ENCODE measurements around the gene RAB12.
"Not testable (repeated sequence)": the region's sequence is repeated elsewhere in the genome, so short reads cannot be mapped to it uniquely, and the experiment has no call there.

Gene RAB12

DNA sequence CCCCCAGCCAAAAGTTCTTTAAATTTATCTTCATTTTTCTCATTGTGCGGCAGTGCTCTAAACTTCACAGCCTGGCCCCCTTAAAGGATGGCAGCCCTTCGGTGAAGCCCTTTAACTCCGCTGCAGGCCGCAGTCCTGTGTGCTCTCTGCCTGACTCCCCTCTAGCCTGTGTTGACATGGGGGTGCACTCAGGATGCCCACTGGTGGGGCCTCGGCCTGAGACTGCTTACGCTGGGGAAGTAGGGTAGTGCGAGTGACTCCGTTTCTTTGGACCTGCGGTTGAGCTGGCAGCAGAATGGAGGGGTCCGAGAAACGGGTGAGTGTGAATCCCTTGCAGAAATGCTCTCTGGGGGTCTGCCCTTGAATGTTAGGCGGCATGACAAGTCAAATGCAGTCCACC is 5.6 kb downstream of the RAB12 start:
- DNase-seq, result no peak

DNA sequence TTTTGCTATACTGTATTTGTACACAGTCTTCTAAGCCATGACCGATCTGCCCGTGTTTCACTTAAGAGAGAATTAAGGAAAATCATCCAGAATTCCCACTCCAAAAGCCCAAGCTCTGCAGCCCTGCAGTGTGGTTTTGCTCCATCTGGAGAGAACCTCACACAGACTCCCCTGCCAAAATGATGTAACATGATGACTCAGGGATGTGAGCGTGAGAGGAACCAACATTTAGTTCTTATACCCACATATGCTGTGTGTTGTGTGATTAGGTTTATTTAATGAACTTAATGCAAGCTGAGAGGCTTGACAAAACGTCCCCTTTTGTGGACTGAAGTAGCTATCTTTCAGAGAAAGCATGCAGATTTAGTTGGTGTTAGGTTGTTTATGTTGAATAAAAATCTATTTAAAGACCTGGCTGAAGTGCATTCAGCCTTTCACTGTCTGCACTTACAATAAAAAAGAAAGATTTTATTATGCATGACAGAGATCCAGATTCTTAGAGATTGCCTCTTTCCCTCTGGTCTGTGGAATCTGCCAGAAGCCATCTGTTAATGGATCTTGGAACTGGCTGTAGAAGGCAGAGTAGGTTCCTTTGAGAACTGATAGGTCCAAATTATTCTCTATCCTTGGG is 6.3 kb downstream of the RAB12 start:
- no peak for DNase-seq

DNA sequence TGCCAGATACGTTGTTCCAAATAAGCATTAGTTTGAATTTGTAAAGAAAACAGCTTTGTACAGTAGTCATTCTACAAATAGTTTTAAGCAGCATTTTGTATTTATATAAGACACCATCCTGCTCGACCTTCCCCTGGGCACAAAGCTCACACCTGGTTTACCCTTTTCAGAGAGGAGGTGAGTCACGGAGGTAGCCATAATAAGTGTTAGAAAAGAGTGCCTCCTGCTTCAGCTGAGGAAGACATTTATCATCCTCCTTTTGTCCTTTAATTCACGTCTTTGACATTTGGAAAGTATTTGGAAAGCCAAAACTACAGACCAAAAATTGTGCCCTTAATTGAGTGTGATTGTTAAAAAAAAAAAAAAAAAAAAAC is 6.8 kb downstream of the RAB12 start:
- DNase-seq, result no peak

DNA sequence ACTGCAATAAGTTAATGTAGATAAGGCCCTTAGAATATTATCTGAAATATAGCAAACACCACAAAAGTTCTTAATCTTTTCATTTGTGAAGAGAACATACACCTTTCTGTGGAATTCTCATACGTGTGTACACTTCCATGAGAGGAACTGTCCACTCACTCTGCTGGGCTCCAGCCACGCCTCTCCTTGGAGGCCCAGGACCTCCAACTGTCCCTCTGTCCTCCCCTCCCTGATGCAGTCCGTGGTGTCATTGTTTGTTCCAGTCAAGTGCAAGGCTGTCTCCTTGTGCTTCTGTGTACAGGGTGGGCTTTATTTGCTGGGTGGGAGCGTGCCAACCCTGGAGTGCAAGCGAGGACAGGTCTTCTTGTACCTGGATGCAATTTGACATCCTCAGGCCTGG is 8.7 kb downstream of the RAB12 start:
- DNase-seq, result no peak

DNA sequence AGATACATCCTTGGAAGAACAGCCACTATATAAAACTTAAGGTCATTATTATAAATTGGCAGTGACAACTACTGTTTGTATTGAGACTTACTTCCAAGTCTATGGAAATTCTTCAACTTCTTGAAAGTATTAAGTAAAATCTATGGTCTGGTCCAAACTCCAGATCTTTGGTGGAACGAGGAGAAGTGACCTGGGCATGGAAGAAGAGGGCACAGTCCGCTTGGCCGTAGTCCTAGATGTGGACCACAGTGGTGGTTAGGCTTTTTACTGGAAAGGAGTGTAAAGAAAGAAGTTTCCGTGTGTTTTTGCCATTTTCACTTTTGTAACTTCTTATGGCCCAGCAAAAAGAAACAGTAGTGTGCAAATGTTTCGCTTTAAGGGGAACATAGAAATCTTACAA is 9.8 kb downstream of the RAB12 start:
- DNase-seq, result no peak

DNA sequence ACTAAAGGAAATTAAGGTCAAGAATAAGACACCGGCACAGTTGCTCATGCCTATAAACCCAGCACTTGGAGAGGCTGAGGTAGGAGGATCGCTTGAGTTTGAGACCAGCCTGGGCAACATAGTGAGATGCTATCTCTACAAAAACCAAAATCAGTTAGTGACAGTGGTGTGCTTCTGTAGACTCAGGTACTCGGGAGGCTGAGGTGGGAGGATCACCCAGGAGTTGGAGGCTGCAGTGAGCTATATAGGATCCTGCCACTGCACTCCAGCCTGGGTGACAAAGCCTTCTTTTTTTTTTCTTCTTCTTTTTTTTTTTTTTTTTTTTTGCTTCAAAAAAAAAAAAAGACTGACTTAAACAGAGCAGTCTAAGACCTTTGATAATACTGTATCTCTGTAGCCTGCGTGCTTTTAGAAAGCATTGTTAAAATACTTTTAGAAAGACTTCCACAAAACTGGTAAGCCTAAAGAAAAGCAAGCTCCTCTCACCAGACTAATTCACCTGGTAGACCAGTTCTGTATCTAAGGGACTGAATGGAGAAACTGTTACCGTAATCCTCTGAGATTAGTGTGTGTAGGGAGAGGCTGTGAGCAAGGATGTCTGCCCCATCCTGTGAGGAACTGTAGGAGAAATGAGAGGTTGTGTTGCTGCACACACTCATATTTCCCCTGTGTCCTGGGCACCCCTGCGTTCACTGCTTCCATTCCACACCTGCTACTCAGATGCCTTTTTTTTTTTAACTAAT is 10.8 kb downstream of the RAB12 start:
- DNase-seq, result no peak

DNA sequence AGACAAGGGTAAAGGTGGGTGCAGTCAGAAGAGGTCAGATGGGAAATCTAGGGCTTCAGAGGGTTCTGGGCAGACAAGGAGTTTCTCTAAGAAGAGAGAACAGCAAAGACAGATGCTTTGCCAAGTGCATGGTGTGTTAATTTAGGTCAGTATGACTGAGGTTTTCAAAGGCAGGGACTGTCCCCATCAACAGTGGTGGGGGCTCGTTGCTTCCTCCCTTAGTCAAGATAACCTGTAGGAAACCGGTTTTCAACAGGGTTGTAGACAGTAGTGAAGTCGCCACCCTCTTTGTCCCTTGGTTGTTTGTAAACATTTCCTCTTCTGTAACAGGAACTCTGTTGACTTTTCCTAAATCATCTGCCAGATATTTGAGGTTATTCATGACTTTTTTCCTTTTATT is 11.6 kb downstream of the RAB12 start:
- no peak for DNase-seq

DNA sequence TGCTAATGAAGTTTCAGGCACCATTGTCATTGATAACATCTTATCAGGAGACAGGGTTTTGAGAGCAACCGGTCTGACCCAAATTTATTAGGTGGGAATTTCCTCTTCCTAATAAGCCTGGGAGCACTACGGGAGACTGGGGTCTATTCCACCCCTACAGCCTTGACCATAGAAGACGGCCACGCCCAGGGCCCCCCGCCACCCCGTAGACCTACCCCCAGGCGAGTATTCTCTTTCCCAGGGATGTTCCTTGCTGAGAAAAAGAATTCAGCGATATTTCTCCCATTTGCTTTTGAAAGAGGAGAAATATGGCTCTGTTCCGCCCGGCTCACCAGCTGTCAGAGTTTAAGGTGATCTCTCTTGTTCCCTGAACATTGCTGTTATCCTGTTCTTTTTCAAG is 13.4 kb downstream of the RAB12 start:
- not testable (repeated sequence) for DNase-seq

DNA sequence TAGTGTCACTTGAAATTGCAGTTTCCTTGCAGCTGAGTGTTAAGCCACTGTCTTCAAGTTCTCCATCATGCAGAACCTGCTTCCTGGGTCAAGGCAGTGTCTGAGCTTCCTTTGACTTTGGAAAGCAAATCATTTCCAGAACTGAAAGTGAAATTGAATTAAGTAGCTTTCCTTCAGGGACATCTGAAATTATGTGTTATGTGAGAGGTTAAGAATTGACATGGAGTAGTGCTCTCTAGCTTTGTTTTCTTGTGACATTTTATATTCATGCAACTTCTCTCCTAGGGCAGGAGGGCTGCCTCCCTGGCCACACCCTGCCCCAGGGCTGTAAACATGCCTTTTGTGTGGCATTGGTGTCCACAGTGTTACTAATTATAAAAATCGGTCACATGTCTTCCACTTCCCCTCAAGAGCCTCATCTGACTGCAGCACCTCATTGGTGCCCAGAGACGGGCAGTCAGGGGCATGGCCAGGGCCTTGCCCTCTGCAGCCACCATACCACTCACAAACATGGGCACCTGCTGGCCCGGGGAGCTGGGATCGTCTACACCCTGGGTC is 14.4 kb downstream of the RAB12 start:
- peak; percentile 57 for DNase-seq

DNA sequence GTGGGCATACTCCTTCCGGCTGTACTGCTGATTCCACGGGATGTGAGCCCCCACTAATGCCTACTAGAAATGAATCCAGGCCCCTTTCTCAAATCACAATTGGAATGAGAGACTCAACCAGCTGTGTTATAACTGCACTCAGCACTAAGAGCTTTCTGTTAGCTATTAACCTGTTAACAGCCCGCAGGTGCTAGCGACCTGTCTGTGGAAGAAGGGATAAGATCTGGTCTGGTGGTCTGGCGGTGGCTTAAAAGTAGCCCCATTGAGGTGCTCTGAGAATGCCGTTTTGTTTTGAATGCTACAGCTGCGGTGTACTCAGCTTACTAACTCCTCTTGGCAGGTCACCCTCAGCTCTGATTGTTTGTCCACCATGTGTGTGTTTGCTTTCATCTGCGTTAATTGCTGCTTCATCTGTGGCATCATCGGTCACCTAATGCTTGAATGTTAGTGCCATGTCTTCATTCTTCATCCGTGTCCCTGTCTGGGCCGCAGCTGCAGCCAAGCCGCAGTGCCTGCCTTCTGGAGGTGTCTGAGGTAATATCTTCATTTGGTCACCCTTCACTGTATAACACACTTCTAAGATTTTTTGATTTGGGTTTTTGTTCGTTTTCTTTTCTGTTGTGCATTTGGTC is 16.3 kb downstream of the RAB12 start:
- no peak for DNase-seq

DNA sequence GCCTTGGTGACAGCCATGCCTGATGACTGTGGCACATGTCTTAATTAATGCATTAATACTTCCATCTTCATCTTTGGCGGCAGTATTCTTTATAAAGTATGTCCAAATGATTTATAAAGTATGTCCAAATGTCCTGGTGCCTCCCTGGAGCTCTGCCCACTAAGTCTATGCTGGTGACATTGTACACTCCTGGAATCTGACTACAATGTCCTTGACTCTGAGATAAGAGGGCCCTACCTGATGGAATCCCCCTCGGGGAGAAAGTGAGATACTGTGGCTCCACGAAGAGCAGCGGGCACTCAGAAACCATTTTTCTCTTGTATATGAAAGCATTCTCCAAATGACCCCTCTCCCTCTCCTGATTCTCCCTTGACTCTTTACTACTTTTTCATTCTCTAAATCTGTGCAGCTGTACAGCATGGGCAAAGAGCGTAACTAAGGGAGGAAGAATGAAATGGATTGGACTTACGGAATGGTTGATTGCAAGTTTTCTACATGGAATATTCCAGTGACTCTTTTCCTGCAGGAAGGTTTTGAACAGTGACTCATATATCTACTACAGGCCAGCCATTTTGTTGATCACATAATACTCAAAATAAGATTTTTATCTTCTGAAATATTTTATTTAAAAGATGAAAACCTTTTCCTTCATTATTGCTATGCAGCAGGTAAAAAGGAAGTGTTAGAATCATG is 17.3 kb downstream of the RAB12 start:
- DNase-seq, result no peak

DNA sequence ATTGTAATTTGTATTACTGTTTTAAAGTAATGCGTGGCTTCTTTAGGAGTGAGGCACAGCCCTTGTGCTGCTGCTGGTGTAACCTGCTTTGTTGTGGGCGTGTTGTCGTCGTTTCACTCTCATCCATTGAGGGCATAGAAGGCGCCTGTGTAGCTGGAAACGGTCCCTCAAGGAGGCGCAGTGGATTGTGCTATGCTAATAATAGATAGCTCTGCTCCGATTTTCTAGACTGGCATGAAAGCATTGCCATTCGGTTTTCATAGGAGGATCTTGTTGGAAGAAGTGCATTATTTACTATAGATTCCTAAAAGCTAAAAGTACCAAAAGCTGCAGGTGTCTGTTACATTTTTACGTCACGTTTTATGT is 17.9 kb downstream of the RAB12 start:
- no peak for DNase-seq

DNA sequence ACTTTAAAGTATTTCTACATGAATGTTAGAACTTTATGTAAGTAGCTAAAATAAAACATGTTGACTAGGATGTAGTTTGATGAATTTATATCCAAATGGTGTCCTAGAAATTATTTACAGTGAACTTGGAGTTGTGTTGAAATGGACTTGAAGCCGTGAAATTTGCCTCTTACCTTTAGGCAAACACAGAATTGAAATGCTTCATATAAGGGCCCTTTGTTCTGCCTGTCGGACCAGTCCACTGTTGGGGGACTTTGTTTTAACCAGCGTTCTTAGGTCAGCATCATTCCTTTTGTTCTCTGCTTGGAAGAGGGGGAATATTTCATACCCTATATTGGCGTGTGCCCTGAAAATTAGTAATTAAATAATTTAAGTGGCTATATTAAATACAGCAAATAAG is 18.3 kb downstream of the RAB12 start:
- DNase-seq, result no peak

DNA sequence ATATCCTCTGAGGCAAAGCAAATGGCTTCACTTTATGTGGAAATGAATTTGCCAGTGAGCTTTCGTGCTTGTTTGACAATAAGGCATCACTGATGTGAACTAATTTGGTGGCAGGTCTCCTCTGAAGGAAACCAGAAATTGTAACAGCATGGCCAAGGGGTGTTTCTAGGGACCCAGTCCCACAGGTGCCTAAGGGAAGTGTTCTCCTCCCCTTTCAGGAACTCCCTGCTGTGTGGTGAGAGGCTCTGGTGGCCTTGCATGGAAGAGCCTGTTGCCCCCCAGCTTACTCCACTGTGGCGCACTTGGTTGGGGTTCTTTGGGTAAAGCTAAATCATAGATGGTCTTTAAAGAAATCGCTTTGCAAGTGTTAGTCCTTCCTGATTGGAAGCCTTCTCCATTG is 20.4 kb downstream of the RAB12 start:
- DNase-seq, result no peak

DNA sequence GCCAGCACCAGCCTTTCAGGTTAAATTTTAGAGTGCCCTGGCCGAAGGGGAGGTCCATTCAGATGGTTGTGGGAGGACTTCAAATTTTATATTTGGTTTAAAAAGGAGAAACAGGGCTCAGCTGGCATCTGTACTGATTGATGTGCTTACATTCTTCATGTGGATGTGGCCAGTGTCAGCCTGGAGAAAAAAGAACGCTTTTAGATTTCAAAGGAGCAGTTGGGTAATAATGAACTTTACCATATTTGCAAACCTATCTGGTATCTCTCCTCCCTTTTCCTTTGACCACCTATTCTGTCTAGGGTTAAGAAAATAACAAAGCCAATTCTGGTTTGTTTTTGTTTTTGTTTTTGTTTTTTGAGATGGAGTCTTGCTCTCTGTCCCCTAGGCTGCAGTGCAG is 21.3 kb downstream of the RAB12 start:
- no peak for DNase-seq

DNA sequence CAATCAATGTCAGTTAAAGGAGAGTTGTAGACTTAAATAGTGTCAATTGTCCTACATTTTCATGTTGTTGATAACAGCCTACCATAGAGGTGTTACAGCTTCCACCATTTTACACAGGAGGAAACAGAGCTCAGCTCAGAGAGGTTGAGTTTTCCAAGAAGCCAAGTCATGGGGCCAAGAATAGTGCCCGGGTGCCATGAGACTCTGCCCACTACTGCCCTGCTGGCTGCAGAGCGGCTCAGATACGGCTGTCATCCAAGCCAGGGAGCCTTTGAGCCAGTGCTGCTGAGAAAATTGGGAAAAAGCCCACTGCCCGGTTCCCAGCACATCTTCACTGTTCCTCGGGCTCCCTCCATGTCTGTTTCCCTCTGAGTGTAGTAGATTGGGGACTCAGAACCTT is 22.0 kb downstream of the RAB12 start:
- DNase-seq, result no peak

DNA sequence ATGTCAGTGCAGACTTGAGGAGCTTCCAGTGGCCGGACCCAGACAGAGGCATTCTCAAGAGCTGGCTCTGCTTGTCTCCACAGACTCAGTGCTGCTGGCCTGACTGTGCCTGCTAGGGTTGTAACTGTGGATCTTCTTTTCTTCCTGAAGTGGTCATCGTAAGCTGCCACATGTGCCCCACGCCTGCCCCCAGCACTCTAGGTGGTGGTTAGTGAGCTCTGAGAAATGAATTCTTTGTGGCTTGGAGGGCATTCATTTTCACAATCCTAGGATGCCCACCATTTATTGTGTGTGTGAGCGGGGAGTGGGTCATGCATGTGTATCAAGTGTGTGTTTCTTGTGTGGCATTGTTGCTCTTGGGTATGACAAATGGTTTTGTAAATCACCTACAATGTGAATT is 23.1 kb downstream of the RAB12 start:
- no peak for DNase-seq

DNA sequence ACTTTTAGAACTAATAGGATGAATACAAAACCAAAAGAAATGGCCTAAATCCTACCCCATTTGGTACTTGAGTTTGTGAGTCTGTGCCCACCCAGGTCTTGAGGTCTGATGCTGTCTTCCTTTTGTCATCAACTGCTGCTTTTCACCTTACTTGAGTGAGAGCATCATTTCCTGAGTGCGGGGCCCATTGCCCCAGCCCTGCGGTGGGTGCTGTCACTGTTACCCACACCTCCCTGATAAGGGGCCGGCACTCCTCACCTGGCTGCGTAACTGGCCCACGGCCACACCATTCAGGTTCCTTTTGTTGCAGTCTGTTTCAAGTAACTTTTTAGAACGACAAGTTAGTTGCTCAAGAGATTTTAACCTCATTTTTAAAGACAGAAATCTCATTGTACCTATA is 25.3 kb downstream of the RAB12 start:
- no peak for DNase-seq

DNA sequence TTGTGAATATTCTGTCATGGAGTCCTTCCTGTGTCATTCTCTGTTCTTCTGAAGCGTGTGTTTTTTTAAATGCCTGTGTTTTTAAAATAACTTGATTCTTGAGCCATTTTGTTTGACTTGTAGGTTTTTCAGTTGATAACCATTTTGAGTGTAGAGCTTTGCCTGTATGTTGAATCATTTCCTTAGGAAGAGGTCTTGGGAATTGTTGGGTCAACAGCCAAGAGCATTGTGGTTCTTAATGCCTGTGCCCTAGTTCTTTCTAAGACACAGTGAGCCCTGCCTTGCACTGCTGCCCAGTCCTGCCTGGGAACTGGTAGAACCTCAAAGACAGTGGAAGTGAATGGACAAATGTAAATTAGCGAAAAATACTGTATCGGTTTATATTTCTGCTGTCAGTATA is 25.9 kb downstream of the RAB12 start:
- DNase-seq, result no peak

DNA sequence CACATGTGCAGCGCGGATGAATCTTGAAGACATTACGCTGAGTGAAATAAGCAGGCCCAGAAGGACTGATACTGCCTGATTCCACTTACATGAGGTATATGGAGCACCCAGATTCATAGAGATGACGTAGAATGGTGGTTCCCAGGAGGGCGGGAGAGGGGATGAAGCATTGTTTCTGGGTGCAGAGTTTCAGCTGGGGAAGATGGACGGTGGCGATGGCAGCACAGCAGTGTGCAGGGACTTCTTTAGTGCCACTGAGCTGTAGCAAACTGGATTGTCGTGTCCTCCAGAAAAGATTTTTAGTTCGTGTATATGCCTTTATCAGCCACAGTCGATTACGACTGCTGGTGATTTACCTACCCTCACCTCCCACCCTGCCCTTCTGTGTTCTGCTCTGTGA is 30.5 kb downstream of the RAB12 start:
- no peak for DNase-seq

DNA sequence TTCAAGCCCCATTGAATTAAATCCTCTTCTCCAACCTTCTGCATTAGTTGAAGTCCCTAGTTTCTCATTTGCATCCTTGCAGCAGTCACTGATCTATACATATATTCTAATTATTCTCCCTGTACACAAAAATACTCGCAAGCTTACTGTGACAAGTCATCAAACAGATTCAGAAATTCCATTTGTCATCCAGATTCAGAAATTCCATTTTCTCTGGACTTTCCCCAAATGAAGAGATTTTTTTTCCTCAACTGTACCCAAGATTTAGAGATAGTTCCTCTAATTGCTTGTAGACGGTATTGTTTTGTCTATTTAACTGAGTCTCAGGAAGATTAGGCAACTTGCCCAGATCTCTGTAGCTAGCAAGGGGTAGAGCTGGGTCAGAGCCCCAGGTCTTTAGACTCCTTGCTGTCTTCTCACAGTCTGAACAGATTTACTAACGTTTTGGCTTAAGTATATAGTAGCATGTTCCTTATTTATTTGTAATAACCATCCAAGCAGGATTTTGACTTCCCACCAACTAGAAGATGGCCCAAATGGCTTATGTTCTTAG is 34.2 kb downstream of the RAB12 start:
- no peak for DNase-seq

DNA sequence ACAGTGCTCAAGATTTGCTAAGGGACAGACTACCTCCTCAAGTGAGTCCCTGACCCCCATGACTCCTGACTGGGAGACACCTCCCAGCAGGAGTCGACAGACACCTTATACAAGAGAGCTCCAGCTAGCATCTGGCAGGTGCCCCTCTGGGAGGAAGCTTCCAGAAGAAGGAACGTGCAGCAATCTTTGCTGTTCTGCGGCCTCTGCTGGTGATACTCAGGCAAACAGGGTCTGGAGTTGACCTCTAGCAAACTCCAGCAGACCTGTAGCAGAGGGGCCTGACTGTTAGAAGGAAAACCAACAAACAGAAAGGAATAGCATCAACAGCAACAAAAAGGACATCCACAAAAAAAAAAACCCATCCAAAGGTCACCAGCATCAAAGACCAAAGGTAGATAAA is 38.1 kb downstream of the RAB12 start:
- DNase-seq, result not testable (repeated sequence)

DNA sequence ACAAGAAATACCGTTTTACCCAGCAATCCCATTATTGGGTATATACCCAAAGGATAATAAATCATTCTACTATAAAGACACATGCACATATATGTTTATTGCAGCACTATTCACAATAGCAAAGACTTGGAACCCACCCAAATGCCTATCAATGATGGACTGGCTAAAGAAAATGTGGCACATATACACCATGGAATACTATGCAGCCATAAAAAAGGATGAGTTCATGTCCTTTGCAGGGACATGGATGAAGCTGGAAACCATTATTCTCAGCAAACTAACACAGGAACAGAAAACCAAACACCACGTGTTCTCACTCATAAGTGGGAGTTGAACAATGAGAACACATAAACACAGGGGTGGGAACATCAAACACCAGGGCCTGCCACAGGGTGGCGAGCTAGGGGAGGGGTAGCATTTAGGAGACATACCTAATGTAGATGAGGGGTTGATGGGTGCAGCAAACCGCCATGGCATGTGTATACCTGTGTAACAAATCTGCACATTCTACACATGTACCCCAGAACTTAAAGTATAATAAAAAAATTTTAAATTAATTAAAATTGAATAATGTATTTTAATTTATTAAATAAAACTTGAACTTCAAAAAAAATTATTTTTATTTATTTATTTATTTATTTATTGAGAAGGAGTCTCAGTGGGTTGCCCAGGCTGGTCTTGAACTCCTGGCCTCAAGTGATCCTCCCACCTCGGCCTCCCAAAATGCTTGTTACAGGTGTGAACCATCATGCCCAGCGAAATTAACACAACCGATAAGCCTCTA is 42.4 kb downstream of the RAB12 start:
- not testable (repeated sequence) for DNase-seq

Measured in activated CD4-positive, alpha-beta T cell treated with anti-CD3 and anti-CD28 coated beads, Interleukin-10, Interleukin-2, amounts not matched to agents 100 ng/mL and 50 ng/mL, durations not matched to agents 16 hours and 8 hours (primary cell).